Lower lobe of right lung (tissue), 2 donors: ENCODE measurements around the gene SPCS3. TPM values are rescaled to one million over a fixed set of nuclear protein-coding genes. Genes with fewer than 3 reads are reported as not detected.

Experiments
- ATAC-seq, 2 donors: fragments of 200-7000 bp; cut with Tn5 transposase; one replicate each; pipeline ENCODE4 v1.9.1; 2020 to 2022; ENCODE audit warnings: mild to moderate bottlenecking in 2 of 2, moderate library complexity in 2 of 2
- DNase-seq: peaks from one replicate; pipeline ENCODE4 v3.0.0-alpha.2; 2020
- H3K27ac ChIP-seq: fragments of 200-600 bp; one replicate; pipeline ENCODE4 v1.8.0; 2022
- H3K27me3 ChIP-seq: fragments of 200-600 bp; one replicate; pipeline ENCODE4 v1.8.0; 2022; ENCODE audit warnings: low read depth
- H3K36me3 ChIP-seq: fragments of 200-600 bp; one replicate; pipeline ENCODE4 v1.8.0; 2022; ENCODE audit warnings: mild to moderate bottlenecking
- H3K4me1 ChIP-seq: fragments of 200-600 bp; one replicate; pipeline ENCODE4 v1.8.0; 2022
- H3K4me3 ChIP-seq: fragments of 200-600 bp; one replicate; pipeline ENCODE4 v1.8.0; 2022; ENCODE audit warnings: mild to moderate bottlenecking
- H3K9me3 ChIP-seq: fragments of 200-600 bp; one replicate; pipeline ENCODE4 v1.8.0; 2022
- intact Hi-C: fragments of 100-400 bp; cut with DNase I; formaldehyde crosslinking; loops from one replicate; pipeline ENCODE4 v1.11.0; 2022
- total RNA-seq: library from RNA; stranded (reverse); fragmentation: NEBNext Ultra II Directional; extraction: Animal tissue kit (Norgen Biotek cat#: 25700); gene quantifications from one replicate; pipeline ENCODE4 v1.2.1, GENCODE V29; 2021
- TF ChIP-seq, protein P1 (sequence below): fragments of 200-600 bp; IDR thresholded peaks from one replicate; pipeline ENCODE4 v1.8.0; 2022; ENCODE audit warnings: antibody characterized with exemption, mild to moderate bottlenecking
- donor health status: DM: no; HTN: yes; CAD: no; lungs with severe emphysema.

SPCS3 gene
- total RNA-seq, 1 donor from 2014 or later, result 129 TPM

GRCh38 chr4:176363072-176363471 is 43.3 kb downstream of the SPCS3 start:
- ATAC-seq, result no peak
- Histone ChIP-seq H3K27ac (no peak overlapping the region), H3K4me3 (no peak overlapping the region), H3K9me3 (peaks cover 11% of the 10 kb centered on the region), H3K27me3 (no peaks in the 10 kb centered on the region), H3K4me1 (no peaks in the 10 kb centered on the region), H3K36me3 (no peaks in the 10 kb centered on the region)
- DNase-seq, result no peak
- intact Hi-C loops, result no loop called here
- TF ChIP-seq, protein P1, sequence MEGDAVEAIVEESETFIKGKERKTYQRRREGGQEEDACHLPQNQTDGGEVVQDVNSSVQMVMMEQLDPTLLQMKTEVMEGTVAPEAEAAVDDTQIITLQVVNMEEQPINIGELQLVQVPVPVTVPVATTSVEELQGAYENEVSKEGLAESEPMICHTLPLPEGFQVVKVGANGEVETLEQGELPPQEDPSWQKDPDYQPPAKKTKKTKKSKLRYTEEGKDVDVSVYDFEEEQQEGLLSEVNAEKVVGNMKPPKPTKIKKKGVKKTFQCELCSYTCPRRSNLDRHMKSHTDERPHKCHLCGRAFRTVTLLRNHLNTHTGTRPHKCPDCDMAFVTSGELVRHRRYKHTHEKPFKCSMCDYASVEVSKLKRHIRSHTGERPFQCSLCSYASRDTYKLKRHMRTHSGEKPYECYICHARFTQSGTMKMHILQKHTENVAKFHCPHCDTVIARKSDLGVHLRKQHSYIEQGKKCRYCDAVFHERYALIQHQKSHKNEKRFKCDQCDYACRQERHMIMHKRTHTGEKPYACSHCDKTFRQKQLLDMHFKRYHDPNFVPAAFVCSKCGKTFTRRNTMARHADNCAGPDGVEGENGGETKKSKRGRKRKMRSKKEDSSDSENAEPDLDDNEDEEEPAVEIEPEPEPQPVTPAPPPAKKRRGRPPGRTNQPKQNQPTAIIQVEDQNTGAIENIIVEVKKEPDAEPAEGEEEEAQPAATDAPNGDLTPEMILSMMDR, result no peak

- Histone ChIP-seq H3K27ac (no peak overlapping the region), H3K27me3 (no peaks in the 10 kb centered on the region), H3K4me3 (no peak overlapping the region), H3K9me3 (peaks cover 11% of the 10 kb centered on the region), H3K4me1 (no peaks in the 10 kb centered on the region), H3K36me3 (no peaks in the 10 kb centered on the region)
- DNase-seq, result no peak
- TF ChIP-seq, protein P1, result no peak
- no peak for ATAC-seq
- intact Hi-C loops, result no loop called here
Observed at GRCh38 chr4:176367771-176368465, 48.2 kb downstream of the SPCS3 start.

DNA sequence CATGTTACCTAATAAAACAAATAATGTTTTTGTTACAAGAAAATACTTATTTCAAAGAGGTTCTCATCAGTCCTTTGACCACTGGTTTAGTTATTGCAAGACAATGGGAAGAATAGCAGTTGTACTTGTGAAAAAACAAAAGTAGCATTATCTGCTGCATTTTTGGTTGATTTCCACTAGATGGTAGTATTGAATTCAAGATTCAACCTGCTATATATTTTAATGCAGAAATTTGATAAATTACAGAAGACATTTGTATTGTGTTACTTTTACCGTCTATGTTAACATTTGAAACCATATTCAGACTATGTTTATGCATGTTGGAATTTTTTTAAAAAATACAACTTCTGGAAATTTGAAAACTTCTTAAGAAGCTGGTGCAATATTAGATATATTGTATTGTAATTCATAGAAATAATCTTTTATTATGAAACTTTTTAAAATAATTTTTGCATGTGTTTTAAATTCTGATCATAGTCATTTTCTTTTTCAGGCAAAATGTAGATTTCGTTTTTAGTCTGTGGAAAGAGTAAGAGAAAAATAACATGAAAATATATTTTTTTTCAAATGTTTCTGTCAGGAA is 56.4 kb downstream of the SPCS3 start:
- H3K9me3 ChIP-seq, result no peaks in the 10 kb centered on the region
- no peaks in the 10 kb centered on the region for H3K4me1 ChIP-seq
- H3K27ac ChIP-seq, result no peak overlapping the region
- DNase-seq, result no peak
- TF ChIP-seq, protein P1, result peak; percentile 54
- H3K27me3 ChIP-seq, result no peaks in the 10 kb centered on the region
- ATAC-seq, result no peak
- intact Hi-C loops, result loop anchor here (5.0 kb wide), 1 partner anchor 671 kb away; no protein-coding TSS in a partner anchor
- no peaks in the 10 kb centered on the region for H3K36me3 ChIP-seq
- H3K4me3 ChIP-seq, result no peak overlapping the region

DNA sequence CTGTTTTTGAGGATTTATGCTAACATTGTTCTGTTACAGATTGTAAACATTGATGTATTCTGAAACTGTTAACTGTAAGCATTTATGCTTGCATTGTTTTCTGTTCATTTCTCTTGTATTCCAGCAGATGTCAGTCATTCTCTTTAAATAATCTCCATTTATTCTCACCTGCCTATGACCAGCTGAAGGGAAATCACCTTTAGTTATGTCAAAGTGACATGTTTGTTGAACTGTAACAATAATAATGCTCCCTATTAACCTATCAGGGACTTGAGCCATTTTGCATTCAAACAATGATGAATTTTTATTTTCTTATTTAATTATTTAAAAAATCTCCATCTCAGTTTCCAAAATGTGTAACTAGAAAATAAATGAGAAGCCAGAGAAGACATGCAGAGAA is 58.0 kb downstream of the SPCS3 start:
- no peaks in the 10 kb centered on the region for H3K9me3 ChIP-seq
- H3K27me3 ChIP-seq, result no peaks in the 10 kb centered on the region
- no peaks in the 10 kb centered on the region for H3K36me3 ChIP-seq
- no peak overlapping the region for H3K4me3 ChIP-seq
- no peak for ATAC-seq
- no peaks in the 10 kb centered on the region for H3K4me1 ChIP-seq
- TF ChIP-seq, protein P1, result peak; percentile 40
- no peak overlapping the region for H3K27ac ChIP-seq
- intact Hi-C loops, result loop anchor here (5.0 kb wide), 1 partner anchor 670 kb away; no protein-coding TSS in a partner anchor
- no peak for DNase-seq

DNA sequence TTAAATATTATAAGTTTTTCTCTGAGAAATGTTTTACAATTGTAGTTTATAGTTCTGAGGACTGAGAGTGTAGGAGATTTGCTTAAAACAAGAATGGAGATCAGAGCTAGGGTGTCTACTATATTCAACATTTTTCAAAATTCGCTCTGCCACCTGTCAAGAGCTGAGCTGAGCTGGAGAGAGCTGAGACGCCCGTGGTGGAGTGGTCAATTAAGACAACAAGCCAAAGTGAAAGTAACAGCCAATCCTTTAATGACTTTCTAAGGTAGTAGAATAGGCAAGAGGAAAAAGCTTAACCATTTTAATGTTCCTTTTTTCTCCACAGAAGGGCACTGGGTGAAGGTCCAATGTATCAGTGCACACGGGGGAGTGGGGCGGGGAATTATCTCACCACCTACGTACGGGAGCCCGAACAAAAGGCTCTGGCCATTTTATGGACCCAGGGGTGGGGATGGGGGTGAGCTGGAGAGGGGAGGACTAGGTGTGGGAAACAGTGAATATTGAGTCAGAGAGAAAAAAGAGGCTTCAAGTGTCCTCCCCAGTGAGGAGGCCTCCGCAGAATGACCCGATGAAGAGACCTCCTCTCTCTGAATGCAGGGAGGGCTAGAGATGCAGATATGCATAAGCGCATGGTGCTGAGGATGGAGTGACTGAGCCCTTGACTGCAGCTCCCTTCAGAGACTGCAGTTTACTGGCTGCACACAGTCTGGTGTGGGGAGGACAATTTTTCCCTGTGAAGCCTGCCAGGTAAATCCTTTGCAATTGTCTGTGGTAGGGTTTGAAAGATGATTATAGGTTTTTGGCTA is 60.8 kb downstream of the SPCS3 start:
- Histone ChIP-seq H3K27me3 (no peaks in the 10 kb centered on the region), H3K4me1 (no peaks in the 10 kb centered on the region), H3K9me3 (no peaks in the 10 kb centered on the region), H3K4me3 (no peak overlapping the region), H3K27ac (no peak overlapping the region), H3K36me3 (no peaks in the 10 kb centered on the region)
- DNase-seq (no peak), ATAC-seq (no peak)
- TF ChIP-seq, protein P1, result no peak
- intact Hi-C loops, result no loop called here

Other genes starting within 250 kb of the SPCS3 start
- gene SPATA4, start 124.4 kb upstream of the SPCS3 start, total RNA-seq, result 1.2 TPM
- gene ASB5, start 50.7 kb upstream of the SPCS3 start, total RNA-seq, result not detected